Thyroid gland (tissue), 4 donors: ENCODE measurements around the gene CSRNP3. TPM values are rescaled to one million over a fixed set of nuclear protein-coding genes. Genes with fewer than 3 reads are reported as not detected.

ENCODE experiments used
- DNase-seq, 2 donors: peaks; one replicate each; pipeline ENCODE4 v3.0.0-alpha.2; 2019
- H3K27ac ChIP-seq, 3 donors: fragments of 200-600 bp; sonication (generic); 1 replicate in 2 of 3; 2 replicates in 1 of 3; pipeline ENCODE4 v1.5.1; 2016 to 2019; ENCODE audit warnings: mild to moderate bottlenecking in 1 of 3, moderate library complexity in 1 of 3
- H3K27me3 ChIP-seq: fragments of 200-600 bp; sonication (generic); one replicate; pipeline ENCODE4 v1.5.1; 2019
- H3K36me3 ChIP-seq, 2 donors: fragments of 200-600 bp; sonication (generic); one replicate each; pipeline ENCODE4 v1.5.1; 2016 to 2019
- H3K4me1 ChIP-seq, 2 donors: fragments of 200-600 bp; sonication (generic); one replicate each; pipeline ENCODE4 v1.5.1; 2017 to 2019
- H3K4me3 ChIP-seq, 3 donors: fragments of 200-600 bp; sonication (generic); replicated peaks in 1 of 3; 1 replicate in 2 of 3; 2 replicates in 1 of 3; pipeline ENCODE4 v1.5.1; 2016; ENCODE audit warnings: mild to moderate bottlenecking in 1 of 3
- H3K9me3 ChIP-seq: fragments of 200-600 bp; sonication (generic); one replicate; pipeline ENCODE4 v1.5.1; 2017
- POLR2A ChIP-seq, 2 donors: fragments of 450-650 bp; IDR thresholded peaks; one replicate each; pipeline ENCODE4 v1.6.1; 2017; ENCODE audit warnings: antibody characterized with exemption in 2 of 2, mild to moderate bottlenecking in 2 of 2, moderate library complexity in 1 of 2
- WGBS, 2 donors: methylation state at CpG; one replicate each; pipeline ENCODE4 v1.1.5; 2017; 5-methylcytosine and 5-hydroxymethylcytosine counted together
- intact Hi-C: fragments of 100-400 bp; cut with DNase I; formaldehyde crosslinking; loops from one replicate; pipeline ENCODE4 v1.15.1; 2023
- total RNA-seq, 4 donors: library from RNA; depleted of rRNA; stranded (reverse); fragments of >200 nt; gene quantifications; one replicate each; pipeline ENCODE4 v1.2.3, GENCODE V29; 2016
- TF ChIP-seq, protein P1 (sequence below), 6 experiments: fragments of 200-600 bp in 3 of 6; fragments of 450-650 bp in 3 of 6; sonication (generic) in 3 of 6; IDR thresholded peaks; one replicate each; pipeline ENCODE4 v1.5.1; 2016 to 2019; ENCODE audit warnings: antibody characterized with exemption in 6 of 6, mild to moderate bottlenecking in 2 of 6, inconsistent platforms in 1 of 6, moderate library complexity in 1 of 6

CSRNP3 gene
- total RNA-seq, 4 donors from 2014 or later: 6.0 to 16.5 (median 9.9) TPM

DNA sequence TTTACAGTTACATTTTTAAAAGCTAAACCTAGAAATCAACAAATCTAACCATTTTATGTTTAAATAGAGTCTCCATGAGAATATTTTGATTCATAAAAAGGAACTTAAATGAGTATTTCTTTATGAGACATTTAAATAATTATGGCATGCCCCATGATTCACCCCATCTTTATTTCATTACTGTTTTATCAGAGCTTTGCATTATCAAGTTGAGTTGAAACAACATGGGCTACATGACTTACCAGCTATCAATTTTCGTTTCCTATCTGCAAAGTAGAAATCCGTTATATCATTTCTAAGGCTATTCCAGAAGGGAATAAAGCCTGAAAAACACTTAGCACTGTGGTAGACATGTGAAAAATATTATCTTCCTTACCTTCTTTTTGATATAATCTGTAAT lies 163.1 kb downstream of the CSRNP3 start:
- Histone ChIP-seq H3K4me1 (peaks cover 5 to 14% of the 10 kb centered on the region in 2 donors), H3K27me3 (no peaks in the 10 kb centered on the region), H3K27ac (no peak overlapping the region), H3K4me3 (no peak overlapping the region), H3K9me3 (no peaks in the 10 kb centered on the region), H3K36me3 (no peaks in the 10 kb centered on the region)
- 90 to 95% methylated on average over 2 of the region's 2 CpGs for WGBS, 2 donors
- TF ChIP-seq, protein P1, sequence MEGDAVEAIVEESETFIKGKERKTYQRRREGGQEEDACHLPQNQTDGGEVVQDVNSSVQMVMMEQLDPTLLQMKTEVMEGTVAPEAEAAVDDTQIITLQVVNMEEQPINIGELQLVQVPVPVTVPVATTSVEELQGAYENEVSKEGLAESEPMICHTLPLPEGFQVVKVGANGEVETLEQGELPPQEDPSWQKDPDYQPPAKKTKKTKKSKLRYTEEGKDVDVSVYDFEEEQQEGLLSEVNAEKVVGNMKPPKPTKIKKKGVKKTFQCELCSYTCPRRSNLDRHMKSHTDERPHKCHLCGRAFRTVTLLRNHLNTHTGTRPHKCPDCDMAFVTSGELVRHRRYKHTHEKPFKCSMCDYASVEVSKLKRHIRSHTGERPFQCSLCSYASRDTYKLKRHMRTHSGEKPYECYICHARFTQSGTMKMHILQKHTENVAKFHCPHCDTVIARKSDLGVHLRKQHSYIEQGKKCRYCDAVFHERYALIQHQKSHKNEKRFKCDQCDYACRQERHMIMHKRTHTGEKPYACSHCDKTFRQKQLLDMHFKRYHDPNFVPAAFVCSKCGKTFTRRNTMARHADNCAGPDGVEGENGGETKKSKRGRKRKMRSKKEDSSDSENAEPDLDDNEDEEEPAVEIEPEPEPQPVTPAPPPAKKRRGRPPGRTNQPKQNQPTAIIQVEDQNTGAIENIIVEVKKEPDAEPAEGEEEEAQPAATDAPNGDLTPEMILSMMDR (IDR thresholded peaks at IDR 0.05): no peak
- no peak for TF ChIP-seq POLR2A (IDR thresholded peaks at IDR 0.05)
- intact Hi-C loops: no loop called here
- DNase-seq: no peak

GRCh38 chr2:165633431-165633830 lies 163.9 kb downstream of the CSRNP3 start:
- peaks cover 5 to 14% of the 10 kb centered on the region in 2 donors for H3K4me1 ChIP-seq
- WGBS, 2 donors: 87 to 88% methylated on average over 3 of the region's 3 CpGs
- no peak for TF ChIP-seq POLR2A (IDR thresholded peaks at IDR 0.05)

GRCh38 chr2:165634282-165634681 lies 164.8 kb downstream of the CSRNP3 start:
- 94 to 97% methylated on average over 4 of the region's 4 CpGs for WGBS, 2 donors
- Histone ChIP-seq H3K4me3 (no peak overlapping the region), H3K4me1 (peaks cover 5 to 14% of the 10 kb centered on the region in 2 donors), H3K36me3 (no peaks in the 10 kb centered on the region), H3K9me3 (no peaks in the 10 kb centered on the region), H3K27me3 (no peaks in the 10 kb centered on the region), H3K27ac (peak overlapping the region in 2 of 3 donors; percentile 3 to 50)
- no peak for DNase-seq
- TF ChIP-seq POLR2A (IDR thresholded peaks at IDR 0.05): no peak
- TF ChIP-seq, protein P1 (IDR thresholded peaks at IDR 0.05): no peak
- intact Hi-C loops: no loop called here

More at GRCh38 chr2:165633431-165633830, 163.9 kb downstream of the CSRNP3 start:
- Histone ChIP-seq H3K36me3 (no peaks in the 10 kb centered on the region), H3K4me3 (no peak overlapping the region), H3K27me3 (no peaks in the 10 kb centered on the region), H3K27ac (no peak overlapping the region), H3K9me3 (no peaks in the 10 kb centered on the region)
- intact Hi-C loops: no loop called here
- DNase-seq: no peak

DNA sequence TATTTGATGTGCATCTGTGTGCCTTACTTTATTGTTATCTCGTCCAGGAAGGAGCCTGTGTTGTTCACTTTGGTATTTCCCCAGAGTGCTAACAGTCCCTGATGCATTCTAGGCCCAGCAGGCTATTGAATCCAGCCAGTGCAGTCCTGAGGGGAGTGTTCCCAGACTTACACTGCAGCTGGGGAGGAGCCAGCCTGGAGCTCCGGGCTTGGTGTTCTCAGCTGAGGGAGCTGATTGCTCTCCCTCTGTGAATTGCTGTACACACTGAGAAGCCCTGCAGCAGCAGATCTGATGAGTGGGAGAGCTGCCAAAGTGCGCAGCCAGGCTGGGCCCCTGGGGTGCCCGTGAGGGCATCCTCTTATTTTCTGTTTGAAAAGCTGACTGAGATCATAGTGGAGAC lies 165.4 kb downstream of the CSRNP3 start:
- intact Hi-C loops: no loop called here
- H3K4me3 ChIP-seq: no peak overlapping the region
- H3K4me1 ChIP-seq: peaks cover 5 to 14% of the 10 kb centered on the region in 2 donors
- H3K9me3 ChIP-seq: no peaks in the 10 kb centered on the region
- H3K27me3 ChIP-seq: no peaks in the 10 kb centered on the region
- H3K36me3 ChIP-seq: no peaks in the 10 kb centered on the region
- peak overlapping the region in 2 of 3 donors; percentile 41 to 50 for H3K27ac ChIP-seq
- TF ChIP-seq POLR2A (IDR thresholded peaks at IDR 0.05): peak in 1 of 2 donors; percentile 32
- TF ChIP-seq, protein P1 (IDR thresholded peaks at IDR 0.05): no peak
- DNase-seq: peak; percentile 90
- WGBS, 2 donors: 8 to 15% methylated on average over 4 of the region's 4 CpGs

GRCh38 chr2:165635532-165635931 lies 166.0 kb downstream of the CSRNP3 start:
- Histone ChIP-seq H3K4me1 (peaks cover 5 to 14% of the 10 kb centered on the region in 2 donors), H3K4me3 (no peak overlapping the region), H3K27me3 (no peaks in the 10 kb centered on the region), H3K36me3 (no peaks in the 10 kb centered on the region), H3K27ac (peak overlapping the region in 2 of 3 donors; percentile 41 to 50), H3K9me3 (no peaks in the 10 kb centered on the region)
- TF ChIP-seq, protein P1 (IDR thresholded peaks at IDR 0.05): no peak
- no peak for TF ChIP-seq POLR2A (IDR thresholded peaks at IDR 0.05)
- no peak for DNase-seq
- WGBS, 2 donors: 93 to 95% methylated on average over 1 of the region's 1 CpG
- intact Hi-C loops: no loop called here
